ENCODE results near the gene HDHD2. TPM values are rescaled to one million over a fixed set of nuclear protein-coding genes. Genes with fewer than 3 reads are reported as not detected.

HDHD2 gene
- total and polyA plus RNA-seq, 10 donors: 19.7 to 39.6 (median 30.2) TPM

- Histone ChIP-seq H3K27ac (no peak overlapping the region), H3K4me3 (no peak overlapping the region), H3K4me1 (no peaks in the 10 kb centered on the region), H3K36me3 (no peaks in the 10 kb centered on the region), H3K9me3 (no peaks in the 10 kb centered on the region), H3K27me3 (replicated peaks in 1 of 7) (no peaks in the 10 kb centered on the region)
- intact Hi-C loops (cut with DNase I; ENCODE audit: low total_unique reads): no loop called here
- no peak for TF ChIP-seq POLR2AphosphoS5 (IDR thresholded peaks at IDR 0.05)
- TF ChIP-seq CTCF (IDR thresholded peaks at IDR 0.05 in 8 of 11, conservative IDR thresholded peaks at IDR 0.05 in 3 of 11): no peak
- no peak for TF ChIP-seq POLR2A (IDR thresholded peaks at IDR 0.05)
- WGBS, 5 donors: 65 to 83% (median 81%) methylated on average over 13 of the region's 13 CpGs
- no peak for DNase-seq
Measured at GRCh38 chr18:47075098-47075883, 75.0 kb downstream of the HDHD2 start.

DNA sequence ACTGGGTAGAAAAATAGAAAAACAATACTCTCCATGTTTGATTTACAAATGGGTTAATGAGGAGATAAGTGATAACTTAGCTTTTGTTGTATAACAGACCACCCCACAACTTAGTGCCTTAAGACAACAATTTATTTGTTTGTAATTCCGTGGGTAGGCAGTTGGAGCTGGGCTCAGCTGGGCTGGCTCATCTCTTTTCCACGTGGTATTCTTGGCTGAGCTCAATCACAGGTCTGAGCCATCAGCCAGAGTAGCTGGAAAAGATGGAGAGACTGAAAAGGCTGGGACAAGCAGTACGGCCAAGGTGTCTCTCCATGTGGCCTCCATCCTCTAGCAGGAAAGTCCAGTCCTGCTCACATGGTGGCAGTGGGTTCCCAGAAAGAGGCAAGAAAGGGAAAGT is 82.7 kb downstream of the HDHD2 start:
- no peak overlapping the region for H3K27ac ChIP-seq
- intact Hi-C loops (cut with DNase I; ENCODE audit: low total_unique reads): no loop called here
- WGBS, 5 donors: 57 to 82% (median 74%) methylated on average over 3 of the region's 3 CpGs

GRCh38 chr18:47063096-47063495 is 87.2 kb downstream of the HDHD2 start:
- H3K9me3 ChIP-seq: no peaks in the 10 kb centered on the region
- no peak for DNase-seq
- TF ChIP-seq CTCF (IDR thresholded peaks at IDR 0.05 in 8 of 11, conservative IDR thresholded peaks at IDR 0.05 in 3 of 11) (no peak), POLR2A (IDR thresholded peaks at IDR 0.05) (no peak), POLR2AphosphoS5 (IDR thresholded peaks at IDR 0.05) (no peak)

More for the DNA sequence above, 82.7 kb downstream of the HDHD2 start:
- Histone ChIP-seq H3K27me3 (replicated peaks in 1 of 7) (no peaks in the 10 kb centered on the region), H3K36me3 (no peaks in the 10 kb centered on the region), H3K9me3 (no peaks in the 10 kb centered on the region), H3K4me3 (no peak overlapping the region), H3K4me1 (no peaks in the 10 kb centered on the region)
- DNase-seq: no peak
- TF ChIP-seq CTCF (IDR thresholded peaks at IDR 0.05 in 8 of 11, conservative IDR thresholded peaks at IDR 0.05 in 3 of 11): no peak
- no peak for TF ChIP-seq POLR2AphosphoS5 (IDR thresholded peaks at IDR 0.05)
- TF ChIP-seq POLR2A (IDR thresholded peaks at IDR 0.05): no peak

GRCh38 chr18:47062471-47062870 is 87.8 kb downstream of the HDHD2 start:
- DNase-seq: no peak
- Histone ChIP-seq H3K4me1 (no peaks in the 10 kb centered on the region), H3K27ac (no peak overlapping the region), H3K27me3 (replicated peaks in 1 of 7) (no peaks in the 10 kb centered on the region), H3K4me3 (no peak overlapping the region), H3K36me3 (no peaks in the 10 kb centered on the region), H3K9me3 (no peaks in the 10 kb centered on the region)
- WGBS, 5 donors: 7 to 19% (median 13%) methylated on average over 2 of the region's 2 CpGs
- intact Hi-C loops (cut with DNase I; ENCODE audit: low total_unique reads): no loop called here
- TF ChIP-seq POLR2AphosphoS5 (IDR thresholded peaks at IDR 0.05): no peak
- TF ChIP-seq POLR2A (IDR thresholded peaks at IDR 0.05): no peak

More at GRCh38 chr18:47063096-47063495, 87.2 kb downstream of the HDHD2 start:
- Histone ChIP-seq H3K27me3 (replicated peaks in 1 of 7) (no peaks in the 10 kb centered on the region), H3K4me3 (no peak overlapping the region), H3K36me3 (no peaks in the 10 kb centered on the region), H3K4me1 (no peaks in the 10 kb centered on the region), H3K27ac (no peak overlapping the region)
- intact Hi-C loops (cut with DNase I; ENCODE audit: low total_unique reads): no loop called here
- 91 to 97% (median 94%) methylated on average over 8 of the region's 8 CpGs for WGBS, 5 donors

Small RNA genes within 50 kb of the gene (small RNA-seq; reads per million reads assigned to genes)
- gene AC012254.4: 0 reads per million in 4 donors

Other genes starting within 250 kb of the HDHD2 start
- 10 to 100 TPM; 31.0 to 58.4 (median 47.7) TPM for gene PIAS2, start 233.0 kb downstream of the HDHD2 start, total RNA-seq
- gene PIAS2, start 233.0 kb downstream of the HDHD2 start, polyA plus RNA-seq: 1 to 10 TPM; 4.0 to 5.8 (median 4.2) TPM
- gene KATNAL2, start 232.9 kb downstream of the HDHD2 start, total RNA-seq: 1 to 10 TPM; 1.5 to 10.0 (median 4.5) TPM
- 1 to 10 TPM; 2.5 to 3.1 (median 3.0) TPM for gene KATNAL2, start 232.9 kb downstream of the HDHD2 start, polyA plus RNA-seq
- gene ELOA2, start 114.9 kb downstream of the HDHD2 start, total RNA-seq: not detected
- gene ELOA2, start 114.9 kb downstream of the HDHD2 start, polyA plus RNA-seq: not detected
- 10 to 100 TPM in 5 of 7 donors, 1 to 10 TPM in 2; 8.4 to 15.1 (median 11.5) TPM for gene IER3IP1, start 25.9 kb upstream of the HDHD2 start, total RNA-seq
- 10 to 100 TPM; 10.2 to 12.9 (median 12.3) TPM for gene IER3IP1, start 25.9 kb upstream of the HDHD2 start, polyA plus RNA-seq
- gene SKOR2, start 101.2 kb upstream of the HDHD2 start, total RNA-seq: not detected
- gene SKOR2, start 101.2 kb upstream of the HDHD2 start, polyA plus RNA-seq: not detected

All from spleen (tissue), 11 donors.